Stimulated activated CD8-positive, alpha-beta memory T cell treated with anti-CD3 and anti-CD28 coated beads, Interleukin-12 subunit alpha, Interleukin-12 subunit beta, amount 100 ng/mL, for 24 hours (primary cell): ENCODE results near the gene AGBL4.

Source experiments
- DNase-seq: peaks from one replicate; pipeline ENCODE4 v3.0.0-alpha.2; 2020; ENCODE audit errors: extremely low read depth

Gene AGBL4

DNA sequence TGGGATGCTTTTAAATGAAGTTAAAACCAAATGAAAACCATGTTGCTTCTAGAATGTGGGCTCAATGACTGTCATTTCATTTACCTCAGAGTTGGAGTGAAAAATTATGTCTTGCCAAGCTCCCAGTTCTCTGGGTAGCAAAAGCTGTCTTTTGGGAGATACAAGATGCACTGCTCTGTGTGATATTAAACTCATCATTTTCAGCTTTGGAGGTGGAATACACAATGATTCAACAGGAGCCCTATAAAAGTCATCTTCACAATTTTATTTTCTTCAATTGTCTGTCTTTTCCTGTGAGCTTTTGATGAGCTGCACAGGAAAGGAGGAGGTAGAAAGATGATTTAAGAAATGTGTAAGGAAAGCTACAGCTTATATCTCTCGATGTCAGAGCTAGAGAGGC, 1431.4 kb downstream of the AGBL4 start:
- no peak for DNase-seq

DNA sequence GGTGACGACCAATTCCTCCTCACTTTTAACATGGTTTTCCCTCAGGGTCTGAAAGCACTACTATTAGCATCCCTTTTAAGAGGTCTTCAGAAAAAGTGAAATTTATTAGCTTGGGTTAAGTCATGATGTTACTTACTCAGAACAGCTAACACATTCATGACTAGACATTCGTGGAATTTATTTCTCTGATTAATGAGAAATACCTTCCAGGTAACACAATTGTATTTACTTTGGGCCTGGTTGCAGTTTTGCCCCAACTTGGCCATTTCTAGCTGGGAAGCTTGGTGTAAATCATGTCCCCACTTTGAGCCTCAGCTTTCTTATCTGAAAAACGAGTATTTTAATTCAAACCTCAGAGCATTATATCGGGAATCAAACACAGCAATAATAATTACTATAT, 1432.6 kb downstream of the AGBL4 start:
- DNase-seq, result no peak

DNA sequence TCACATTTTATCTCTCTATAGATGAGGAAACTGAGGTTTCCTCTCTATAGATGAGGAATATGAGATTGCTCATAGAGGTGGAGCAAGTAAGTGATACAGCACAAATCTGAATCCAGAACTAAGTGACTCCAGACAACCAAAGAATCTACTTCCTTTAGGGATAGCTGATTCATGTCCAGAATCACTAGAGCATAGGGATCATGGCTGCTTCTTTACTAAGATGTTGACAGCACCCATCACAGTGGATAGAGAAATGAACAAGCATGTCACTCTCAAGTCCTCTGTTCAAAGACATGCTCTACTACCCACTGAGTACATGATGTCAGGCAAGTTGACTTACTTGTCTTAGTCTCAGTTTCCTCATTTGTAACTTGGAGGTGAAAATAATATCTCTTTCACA, 1435.7 kb downstream of the AGBL4 start:
- DNase-seq, result no peak

DNA sequence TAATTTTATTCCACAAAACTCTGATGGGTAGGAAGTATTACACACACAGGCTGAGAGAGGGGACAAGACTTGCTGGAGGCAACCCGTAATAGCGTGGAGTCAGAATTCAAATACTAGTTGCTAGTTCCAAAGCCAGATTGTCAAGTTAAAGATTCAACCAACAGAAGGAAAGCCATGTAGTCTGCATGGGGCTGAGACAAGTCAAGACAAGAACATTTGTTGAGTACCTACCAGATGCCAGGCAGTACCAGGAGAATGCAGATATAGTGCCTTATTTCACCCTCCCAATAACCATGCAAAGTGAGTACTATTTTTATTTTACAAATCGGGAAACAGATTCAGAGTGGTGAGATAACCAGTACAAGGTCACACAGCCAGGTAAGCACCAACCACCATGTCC, 1441.3 kb downstream of the AGBL4 start:
- no peak for DNase-seq

DNA sequence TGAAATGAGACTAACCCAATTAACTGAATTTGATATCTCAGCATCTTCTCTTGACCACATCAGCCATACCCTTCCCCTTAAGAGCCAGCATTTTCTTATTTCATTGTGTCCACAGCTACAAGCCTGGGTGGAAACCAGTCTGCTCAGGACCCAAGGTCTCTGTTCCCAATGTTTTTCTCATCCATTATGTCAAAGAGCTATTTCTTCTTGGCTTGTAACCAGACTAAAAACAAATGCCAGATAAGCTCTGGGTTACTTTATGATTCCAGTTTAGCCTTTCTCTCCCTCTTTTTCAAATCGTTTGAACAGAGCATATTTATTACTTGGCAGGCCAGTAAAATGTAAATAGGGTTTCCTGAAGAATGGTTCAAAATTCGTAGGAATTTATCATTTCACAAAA, 1442.5 kb downstream of the AGBL4 start:
- no peak for DNase-seq

DNA sequence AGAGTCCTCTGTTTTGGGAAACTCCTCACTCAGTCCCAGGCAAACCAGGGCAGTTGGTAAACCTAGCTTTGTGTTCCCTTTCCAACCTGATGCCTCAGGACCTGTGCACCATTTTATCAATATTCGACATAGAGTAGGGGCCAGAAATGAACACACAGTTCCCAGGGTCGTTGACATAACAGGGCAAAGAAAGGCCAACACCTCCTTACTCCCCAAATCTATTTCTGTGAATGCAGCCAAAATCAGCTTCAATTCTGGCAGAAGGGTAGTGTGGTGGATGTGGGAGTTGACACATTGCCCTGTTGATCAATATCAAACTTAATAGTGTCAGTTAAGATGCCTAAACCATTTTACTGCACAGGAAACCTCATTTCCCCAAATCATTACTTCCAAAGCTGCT, 1447.2 kb downstream of the AGBL4 start:
- DNase-seq, result no peak

DNA sequence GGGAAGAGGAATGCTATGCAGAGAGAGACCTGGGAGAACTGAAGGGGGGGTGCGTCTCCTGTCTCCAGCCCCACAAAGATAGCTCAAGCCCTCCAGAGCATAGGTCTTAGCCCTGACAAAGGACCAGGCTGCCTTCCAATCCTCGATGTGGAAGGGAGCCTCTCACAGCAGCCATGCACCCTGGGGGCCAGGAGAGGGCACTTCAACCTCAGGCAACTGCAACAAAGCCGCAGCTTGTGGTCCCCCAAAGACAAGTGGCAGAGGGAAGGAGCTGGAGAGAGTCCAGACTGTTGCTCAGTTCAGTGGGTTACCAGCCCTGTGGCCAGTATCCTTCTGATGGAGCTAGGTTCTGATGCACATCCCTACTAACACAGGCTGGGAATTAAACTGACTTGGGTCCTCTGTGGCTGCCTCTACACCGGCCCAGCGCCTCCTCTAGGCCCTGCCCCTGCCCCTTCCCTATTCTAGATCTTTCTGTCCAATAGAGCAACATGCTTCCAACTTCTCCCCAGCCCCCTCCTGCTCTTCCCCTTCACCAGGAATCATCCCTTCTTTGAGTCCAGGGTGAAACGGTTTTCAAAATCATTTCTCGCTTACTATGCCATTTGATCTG, 1451.0 kb downstream of the AGBL4 start:
- DNase-seq, result no peak

DNA sequence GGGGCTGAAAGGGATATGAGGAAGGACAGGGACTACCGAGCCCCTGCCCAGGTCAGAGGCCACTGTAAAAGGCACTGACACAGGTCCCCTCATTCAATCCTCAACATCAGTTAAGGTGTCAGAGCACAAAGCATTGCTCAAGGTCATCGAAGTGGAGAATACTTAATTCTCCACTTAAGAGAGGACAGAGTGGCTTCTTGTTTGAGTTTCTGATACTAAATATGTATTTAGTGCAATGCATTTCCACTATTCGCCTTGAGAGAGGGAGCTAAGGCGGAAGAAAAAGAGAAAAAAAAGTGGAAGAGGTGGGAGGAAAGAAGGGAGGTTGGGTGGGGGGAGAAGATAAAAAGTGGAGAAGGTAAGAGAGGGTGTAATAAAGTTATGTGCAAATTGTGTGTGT, 1451.6 kb downstream of the AGBL4 start:
- DNase-seq, result no peak

DNA sequence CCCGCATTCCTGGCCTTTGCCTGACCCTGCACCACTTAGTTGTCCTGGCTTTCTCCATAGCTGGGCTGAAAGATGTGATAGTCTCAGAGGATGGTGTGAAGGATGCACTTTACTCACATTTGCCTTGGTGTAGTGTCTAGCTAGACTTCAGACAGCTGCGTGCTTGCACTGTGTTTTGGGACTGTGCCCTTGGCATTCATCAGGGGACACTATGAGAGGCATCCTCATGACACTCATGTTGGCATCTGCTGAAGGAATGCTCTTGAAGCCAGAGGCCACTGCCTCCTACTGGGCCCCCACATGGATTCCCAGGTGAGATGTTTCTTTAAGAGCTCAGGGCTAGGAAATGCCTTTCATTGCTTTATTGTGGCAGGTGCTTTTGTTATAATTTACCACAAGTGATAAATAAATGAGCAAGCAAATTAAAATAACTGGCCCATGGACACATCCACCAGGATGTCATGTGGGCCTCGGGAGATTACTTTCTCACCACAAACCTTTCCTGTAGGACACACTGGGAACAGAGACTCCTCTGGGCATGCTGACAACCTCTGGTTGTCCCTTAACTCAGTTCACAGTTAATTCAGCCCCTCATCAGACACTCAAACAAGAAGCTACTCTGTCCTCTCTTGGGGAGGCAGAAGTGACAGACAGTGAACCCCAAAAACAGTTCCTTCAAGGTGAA, 1452.3 kb downstream of the AGBL4 start:
- no peak for DNase-seq

DNA sequence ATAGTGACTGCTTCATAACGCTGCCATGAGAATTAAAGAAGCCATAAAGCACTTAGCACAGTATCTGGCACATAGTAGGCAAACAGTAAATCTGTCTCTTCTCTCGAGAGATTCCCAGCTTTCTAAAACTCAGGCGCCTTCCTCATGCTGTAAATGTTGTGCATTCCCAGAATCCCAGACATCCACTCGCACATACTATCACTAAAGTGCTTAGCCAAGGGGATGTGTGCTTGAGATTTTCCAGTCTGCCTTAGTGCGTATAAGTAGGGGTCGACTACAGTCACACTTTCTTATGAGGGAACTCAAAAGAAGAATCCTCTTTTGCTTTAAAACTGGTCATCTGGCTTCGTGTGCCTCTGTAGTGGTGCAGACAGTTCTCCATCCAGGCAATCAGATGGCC, 1453.2 kb downstream of the AGBL4 start:
- DNase-seq, result no peak

DNA sequence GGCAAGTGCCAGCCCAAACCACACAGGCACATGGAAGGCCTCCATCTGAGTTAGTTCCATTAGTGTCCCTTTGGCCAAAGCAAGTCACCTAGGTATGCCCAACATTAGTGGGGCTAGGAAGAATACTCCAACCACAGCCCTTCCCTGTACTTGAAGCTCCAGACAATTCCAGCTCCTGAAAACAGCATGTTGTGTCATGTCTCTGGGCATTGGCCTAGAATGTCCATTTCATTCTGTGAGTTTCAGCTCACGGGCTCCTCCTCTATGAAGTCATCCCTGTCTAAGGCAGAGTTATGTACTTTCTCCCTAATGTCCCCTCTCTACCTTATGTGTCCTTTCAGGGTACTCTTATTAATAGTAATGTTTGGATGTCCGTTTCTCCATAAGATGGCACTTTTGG, 1455.3 kb downstream of the AGBL4 start:
- no peak for DNase-seq

DNA sequence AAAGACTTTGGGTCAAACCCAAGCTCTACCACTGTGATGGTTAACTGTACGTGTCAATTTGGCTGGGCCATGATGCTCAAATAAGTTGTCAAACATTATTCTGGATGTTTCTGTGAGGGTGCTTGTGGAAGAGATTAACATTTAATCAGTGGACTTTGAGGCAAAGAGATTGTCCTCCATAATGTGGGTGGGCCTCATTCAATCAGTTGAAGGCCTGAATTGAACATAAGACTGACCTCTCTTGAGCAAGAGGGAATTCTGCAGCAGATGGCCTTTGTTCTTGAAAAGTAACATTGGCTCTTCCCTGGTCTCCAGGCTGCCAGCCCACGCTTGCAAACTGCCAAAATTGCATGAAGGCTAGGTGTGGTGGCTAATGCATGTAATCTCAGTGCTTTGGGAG, 1457.3 kb downstream of the AGBL4 start:
- DNase-seq, result no peak

DNA sequence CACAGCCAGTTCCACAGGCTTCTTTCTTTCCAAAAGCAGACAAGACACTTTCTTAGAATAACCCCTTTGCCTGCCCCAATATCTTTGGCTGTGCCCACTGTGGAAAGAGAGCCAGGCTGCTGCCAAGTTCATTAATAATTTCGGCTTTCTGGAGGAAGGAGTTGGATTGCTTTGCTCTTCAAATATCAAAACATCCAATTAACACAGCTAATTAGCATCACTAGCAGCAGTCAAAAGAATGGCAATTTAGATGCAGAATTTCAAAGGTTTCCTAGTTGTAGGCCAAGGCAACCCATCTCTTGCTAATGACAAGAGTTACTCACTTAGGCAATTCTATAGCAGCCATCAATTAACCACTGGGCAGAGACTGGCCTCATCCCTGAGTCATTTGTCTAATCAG, 1460.7 kb downstream of the AGBL4 start:
- DNase-seq, result no peak

DNA sequence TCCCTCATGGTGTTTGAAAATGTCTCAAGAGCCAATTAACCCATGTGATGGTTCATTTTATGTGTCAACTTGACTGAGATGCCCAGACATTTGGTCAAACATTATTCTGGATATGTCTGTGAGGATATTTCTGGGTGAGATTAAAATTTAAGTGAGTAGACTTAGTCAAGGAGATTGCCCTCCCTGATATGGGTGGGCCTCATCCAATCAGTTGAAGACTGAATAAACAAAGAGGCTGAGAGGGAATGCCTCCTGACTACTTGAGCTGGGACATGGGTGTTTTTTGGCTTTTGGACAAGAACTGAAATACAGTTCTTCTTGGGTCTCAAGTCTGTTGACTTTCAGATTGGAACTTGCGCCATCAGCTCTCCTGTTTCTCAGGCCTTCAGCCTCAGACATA, 1462.3 kb downstream of the AGBL4 start:
- no peak for DNase-seq

DNA sequence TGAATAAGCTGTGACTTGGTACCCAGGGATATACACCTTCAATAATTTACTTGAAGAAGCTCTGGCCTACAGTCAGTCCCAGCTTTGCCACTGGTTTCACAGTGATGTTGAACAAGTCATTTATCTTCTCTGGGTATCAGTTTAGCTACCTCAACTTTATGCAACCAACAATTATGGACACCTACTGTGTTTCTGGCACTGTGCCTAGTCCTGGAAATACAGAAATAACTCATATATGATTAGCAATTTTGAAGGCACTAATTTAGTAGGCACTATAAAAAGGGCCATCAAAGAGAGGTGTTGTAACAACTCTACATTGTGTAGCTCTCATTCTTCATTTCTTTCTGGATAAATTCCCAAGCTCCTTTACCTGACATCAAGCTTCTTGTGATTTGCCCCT, 1463.2 kb downstream of the AGBL4 start:
- DNase-seq, result no peak

DNA sequence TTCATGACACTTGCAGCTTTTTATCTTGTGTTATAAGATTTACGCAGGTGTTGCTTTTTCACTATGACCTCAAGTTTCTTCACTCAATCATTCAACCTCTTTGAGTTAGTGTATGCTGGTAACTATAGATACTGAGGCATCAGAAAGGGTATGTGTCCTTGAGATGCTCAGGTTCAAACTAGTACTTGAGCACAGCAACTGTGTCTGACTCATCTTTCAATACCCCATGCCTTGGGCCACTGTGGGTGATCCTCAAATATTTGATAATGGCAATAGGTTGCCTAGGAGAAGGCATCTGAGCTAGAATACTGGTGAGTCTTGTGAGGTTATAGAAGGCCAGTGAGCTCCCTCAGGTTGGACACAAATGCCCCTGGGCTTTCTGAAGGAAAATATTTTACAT, 1463.6 kb downstream of the AGBL4 start:
- no peak for DNase-seq

DNA sequence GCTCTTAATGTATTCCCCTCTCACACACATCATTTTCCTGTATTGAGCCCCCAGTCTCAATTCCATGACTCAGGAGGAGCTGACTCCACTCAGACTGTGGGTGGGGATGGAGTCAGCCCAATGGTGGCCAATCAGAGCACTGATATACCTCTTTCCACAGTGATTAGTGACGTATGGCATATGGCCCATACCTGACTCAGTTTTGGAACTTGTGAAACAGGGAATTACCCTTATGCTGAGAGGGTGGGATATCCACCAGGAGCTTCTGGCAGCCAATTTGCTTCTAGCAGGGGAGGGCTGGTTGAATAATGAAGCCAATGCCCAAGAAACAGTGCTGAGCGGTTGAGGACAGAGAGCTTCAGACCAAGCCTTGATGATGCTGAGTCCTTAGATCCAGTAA, 1465.4 kb downstream of the AGBL4 start:
- DNase-seq, result no peak

DNA sequence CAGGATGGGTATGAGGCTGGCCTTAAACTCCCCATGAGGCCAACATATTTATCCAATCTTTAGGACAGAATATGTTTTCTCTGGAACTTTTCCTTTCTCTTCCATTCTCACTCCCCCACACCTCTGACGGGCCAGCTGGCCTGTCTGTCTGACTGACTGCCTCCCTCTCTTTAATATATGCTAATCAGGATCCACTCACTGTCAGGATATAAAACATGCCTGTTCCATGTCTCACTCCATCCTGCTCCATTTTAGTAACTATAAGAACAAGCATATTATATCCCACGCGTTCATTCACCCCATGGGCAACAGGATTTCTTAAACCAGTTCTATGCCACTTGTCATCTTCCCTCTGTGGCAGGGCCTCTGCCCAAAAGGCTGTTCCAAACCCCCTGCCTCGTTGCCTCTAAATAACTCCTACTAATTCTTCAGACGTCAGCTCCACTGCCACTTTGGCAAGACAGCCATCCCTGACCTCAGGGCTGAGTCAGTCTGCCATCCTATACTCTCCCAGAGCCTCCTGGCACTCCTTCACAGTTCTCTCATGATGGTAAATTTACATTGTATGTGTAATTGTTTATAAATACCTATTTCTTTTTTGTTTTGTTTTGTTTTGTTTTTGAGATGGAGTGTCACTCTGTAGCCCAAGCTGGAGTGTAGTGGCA, 1467.4 kb downstream of the AGBL4 start:
- DNase-seq, result no peak

DNA sequence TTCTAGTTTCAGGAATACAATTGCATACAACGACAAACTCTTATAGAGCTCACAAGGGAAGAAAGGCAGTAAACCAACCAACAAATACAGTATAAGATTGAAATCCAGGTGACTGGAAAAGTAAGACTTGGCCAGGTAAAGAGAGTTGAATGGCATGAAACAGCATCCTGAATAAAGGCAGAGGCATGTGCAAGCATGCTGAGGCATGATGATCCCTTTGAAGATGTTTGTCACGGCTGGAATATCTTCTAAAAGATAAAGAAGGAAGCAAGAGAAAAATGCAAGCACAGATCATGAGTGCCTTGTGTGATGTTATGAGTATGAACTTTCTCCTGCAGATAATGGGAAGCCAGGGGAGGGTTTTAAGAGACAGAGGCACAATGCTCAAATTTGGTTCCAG, 1468.5 kb downstream of the AGBL4 start:
- no peak for DNase-seq

DNA sequence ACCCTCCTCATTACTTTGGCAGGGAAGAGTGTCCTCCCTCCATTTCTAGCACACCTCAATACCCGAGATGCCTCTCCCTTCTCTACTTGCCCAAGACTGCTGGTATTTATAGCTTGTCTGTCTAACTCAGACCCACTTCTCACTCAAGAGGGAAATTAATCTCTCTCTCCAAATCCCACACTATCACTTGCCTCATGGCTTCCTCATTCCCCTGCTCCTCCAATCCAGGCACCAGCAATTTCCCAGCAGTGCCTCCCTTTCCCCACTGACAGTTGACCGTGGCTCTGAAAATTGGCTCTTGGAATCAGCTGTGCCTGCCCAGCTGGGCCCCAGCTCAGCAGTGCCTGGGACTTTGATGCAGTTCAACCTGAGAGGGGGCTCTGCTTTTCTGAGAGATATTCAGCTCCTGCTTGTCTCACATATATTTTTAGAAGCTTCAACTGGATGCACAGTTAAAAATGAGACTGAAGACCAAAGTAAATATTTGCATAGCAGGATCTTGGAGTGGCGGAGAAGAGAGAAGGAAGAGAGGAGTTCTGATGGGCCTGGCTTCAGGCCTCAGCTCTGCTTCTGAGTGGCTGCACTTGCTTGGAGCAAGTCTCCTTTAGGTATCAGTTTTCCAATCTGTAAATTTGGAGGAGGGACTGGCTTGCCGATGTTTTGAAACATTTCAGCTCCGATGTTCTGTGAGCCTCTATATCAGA, 1470.7 kb downstream of the AGBL4 start:
- DNase-seq, result no peak

DNA sequence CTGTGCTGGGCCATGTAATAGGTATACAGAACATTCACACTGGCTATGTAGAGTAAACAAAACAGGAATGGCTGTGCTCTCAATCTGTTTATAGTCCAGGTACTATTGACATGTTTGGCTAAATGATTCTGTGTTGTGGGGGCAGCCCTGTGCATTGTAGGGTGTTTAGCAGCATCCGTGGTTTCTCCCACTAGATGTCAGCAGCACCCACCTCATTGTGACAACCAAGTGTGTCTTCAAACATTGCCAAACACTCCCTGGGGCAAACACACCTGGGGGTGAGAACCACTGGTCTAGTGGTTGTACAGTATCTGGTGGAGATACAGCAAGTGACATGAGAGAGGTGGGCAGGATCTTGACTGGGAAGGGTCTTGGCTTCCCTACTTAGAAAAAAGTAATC, 1471.3 kb downstream of the AGBL4 start:
- DNase-seq, result no peak

DNA sequence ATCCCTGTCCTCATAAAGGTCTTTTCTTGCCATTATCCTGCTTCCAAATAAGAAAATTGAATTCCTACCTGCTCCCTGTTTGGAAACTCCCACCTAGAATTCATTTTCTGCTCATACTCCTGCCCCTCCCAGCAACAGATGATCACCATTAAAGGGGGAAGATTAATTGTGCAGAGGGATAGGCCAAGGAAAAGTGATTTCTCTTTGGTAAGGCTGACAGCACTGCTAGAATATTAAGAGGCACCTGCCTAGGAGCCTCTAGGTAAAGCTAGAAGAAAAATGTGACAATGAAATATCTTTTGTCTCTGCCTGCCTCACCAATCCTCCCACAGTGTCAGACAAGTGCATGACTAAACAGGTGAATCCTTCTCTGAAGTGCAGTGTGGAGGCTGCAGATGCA, 1474.8 kb downstream of the AGBL4 start:
- no peak for DNase-seq
